Colonic mucosa (tissue), 4 donors: ENCODE data around the gene KCNJ18. TPM values are rescaled to one million over a fixed set of nuclear protein-coding genes. Genes with fewer than 3 reads are reported as not detected.
"Not testable (repeated sequence)": the region's sequence is repeated elsewhere in the genome, so short reads cannot be mapped to it uniquely, and the experiment has no call there.

Experiments used
- DNase-seq: peaks from one replicate; pipeline ENCODE4 v3.0.0-alpha.2; 2020
- H3K27ac ChIP-seq: fragments of 200-600 bp; one replicate; pipeline ENCODE4 v1.8.0; 2021
- H3K27me3 ChIP-seq: fragments of 200-600 bp; one replicate; pipeline ENCODE4 v1.8.0; 2021
- H3K36me3 ChIP-seq: fragments of 200-600 bp; one replicate; pipeline ENCODE4 v1.8.0; 2021
- H3K4me1 ChIP-seq: fragments of 200-600 bp; one replicate; pipeline ENCODE4 v1.8.0; 2021; ENCODE audit warnings: mild to moderate bottlenecking
- H3K4me3 ChIP-seq: fragments of 200-600 bp; one replicate; pipeline ENCODE4 v1.8.0; 2021
- H3K9ac ChIP-seq, 2 donors: one replicate each; pipeline ENCODE4 v1.7.0; 2013; ENCODE audit warnings: control low read depth in 2 of 2, low read depth in 2 of 2, low read length in 2 of 2
- H3K9me3 ChIP-seq: fragments of 200-600 bp; one replicate; pipeline ENCODE4 v1.8.0; 2021
- CTCF ChIP-seq: fragments of 200-600 bp; IDR thresholded peaks from one replicate; pipeline ENCODE4 v1.8.0; 2022; ENCODE audit warnings: antibody characterized with exemption, mild to moderate bottlenecking
- intact Hi-C: fragments of 100-400 bp; cut with DNase I; formaldehyde crosslinking; loops from one replicate; pipeline ENCODE4 v1.14.1; 2022
- total RNA-seq, 2 donors: library from RNA; stranded (reverse); fragmentation: NEBNext Ultra II Directional in 1 of 2; extraction: Animal tissue kit (Norgen Biotek cat#: 25700) in 1 of 2; gene quantifications; one replicate each; pipeline ENCODE4 v1.2.1, GENCODE V29; 2021
- donor health status: healthy.
- donor health status: DM: no; HTN: no; CAD: no.
- donor health status: DM: no; HTN: no; CAD: no.

KCNJ18 gene
- total RNA-seq, 2 donors from 2014 or later, result not detected

- no peaks in the 10 kb centered on the region for H3K4me1 ChIP-seq
- no peaks in the 10 kb centered on the region for H3K27me3 ChIP-seq
- no peak overlapping the region for H3K4me3 ChIP-seq
- H3K9me3 ChIP-seq, result no peaks in the 10 kb centered on the region
- H3K27ac ChIP-seq, result no peak overlapping the region
- TF ChIP-seq CTCF, result no peak
- H3K36me3 ChIP-seq, result no peaks in the 10 kb centered on the region
- no peak overlapping the region for H3K9ac ChIP-seq
- intact Hi-C loops, result no loop called here
- no peak for DNase-seq
Measured at GRCh38 chr17:21705021-21705601, 12.8 kb downstream of the KCNJ18 start.

GRCh38 chr17:21705746-21706145, 13.4 kb downstream of the KCNJ18 start:
- H3K9ac ChIP-seq, H3K9me3 ChIP-seq, H3K36me3 ChIP-seq, H3K27me3 ChIP-seq, intact Hi-C loops, DNase-seq, H3K27ac ChIP-seq, H3K4me1 ChIP-seq, H3K4me3 ChIP-seq: not testable (repeated sequence)

GRCh38 chr17:21706546-21706945, 14.2 kb downstream of the KCNJ18 start:
- H3K9ac ChIP-seq, H3K27ac ChIP-seq, H3K27me3 ChIP-seq, H3K4me1 ChIP-seq, intact Hi-C loops, H3K9me3 ChIP-seq, H3K4me3 ChIP-seq, DNase-seq, H3K36me3 ChIP-seq: not testable (repeated sequence)

- H3K27me3 ChIP-seq, H3K9ac ChIP-seq, H3K36me3 ChIP-seq, H3K27ac ChIP-seq, intact Hi-C loops, H3K9me3 ChIP-seq, H3K4me1 ChIP-seq, DNase-seq, H3K4me3 ChIP-seq: not testable (repeated sequence)
Measured at GRCh38 chr17:21707131-21707530, 14.8 kb downstream of the KCNJ18 start.

GRCh38 chr17:21707711-21708611, 15.6 kb downstream of the KCNJ18 start:
- H3K4me3 ChIP-seq, H3K27me3 ChIP-seq, H3K9ac ChIP-seq, H3K27ac ChIP-seq, H3K4me1 ChIP-seq, H3K9me3 ChIP-seq, DNase-seq, H3K36me3 ChIP-seq, intact Hi-C loops: not testable (repeated sequence)

- intact Hi-C loops, DNase-seq: not testable (repeated sequence)
Measured at GRCh38 chr17:21708612-21709535, 16.6 kb downstream of the KCNJ18 start.

GRCh38 chr17:21709994-21710393, 17.7 kb downstream of the KCNJ18 start:
- H3K4me3 ChIP-seq, DNase-seq, intact Hi-C loops, H3K9ac ChIP-seq, H3K36me3 ChIP-seq, H3K27me3 ChIP-seq, H3K4me1 ChIP-seq, H3K9me3 ChIP-seq, H3K27ac ChIP-seq: not testable (repeated sequence)

More at GRCh38 chr17:21708612-21709535, 16.6 kb downstream of the KCNJ18 start:
- H3K9ac ChIP-seq, H3K36me3 ChIP-seq, H3K4me3 ChIP-seq, H3K9me3 ChIP-seq, H3K27ac ChIP-seq, H3K27me3 ChIP-seq, H3K4me1 ChIP-seq: not testable (repeated sequence)

- H3K4me3 ChIP-seq, H3K27me3 ChIP-seq, H3K36me3 ChIP-seq, H3K27ac ChIP-seq, H3K4me1 ChIP-seq, intact Hi-C loops, H3K9ac ChIP-seq, H3K9me3 ChIP-seq, DNase-seq: not testable (repeated sequence)
Measured at GRCh38 chr17:21710486-21710885, 18.2 kb downstream of the KCNJ18 start.
